Endodermal cell (in vitro differentiated cells): ENCODE results near the gene ZBTB20. TPM values are rescaled to one million over a fixed set of nuclear protein-coding genes. Genes with fewer than 3 reads are reported as not detected.

Experiments used
- DNase-seq: peaks from one replicate; pipeline ENCODE4 v3.0.0-alpha.2; 2017
- H3K27ac ChIP-seq: 2 replicates; pipeline ENCODE4 v1.5.1; 2013; ENCODE audit warnings: mild to moderate bottlenecking, low read depth, low read length, moderate library complexity
- H3K27me3 ChIP-seq: 2 replicates; pipeline ENCODE4 v1.6.1; 2013; ENCODE audit warnings: mild to moderate bottlenecking, low read length, moderate library complexity; ENCODE audit not compliant: insufficient read depth, control insufficient read depth, poor library complexity, severe bottlenecking
- H3K36me3 ChIP-seq: 2 replicates; pipeline ENCODE4 v1.7.0; 2013; ENCODE audit warnings: mild to moderate bottlenecking, low read length, moderate library complexity; ENCODE audit not compliant: control insufficient read depth, insufficient read depth
- H3K4me1 ChIP-seq: one replicate; pipeline ENCODE4 v1.7.0; 2013; ENCODE audit warnings: low read length; ENCODE audit not compliant: control insufficient read depth, insufficient read depth
- H3K4me3 ChIP-seq: 2 replicates; pipeline ENCODE4 v1.5.1; 2013; ENCODE audit warnings: mild to moderate bottlenecking, low read length, moderate library complexity
- H3K9ac ChIP-seq: 2 replicates; pipeline ENCODE4 v1.6.1; 2013; ENCODE audit warnings: mild to moderate bottlenecking, low read length, moderate library complexity; ENCODE audit not compliant: poor library complexity, severe bottlenecking; ENCODE audit errors: extremely low read depth
- H3K9me3 ChIP-seq: 2 replicates; pipeline ENCODE4 v1.6.1; 2013; ENCODE audit warnings: mild to moderate bottlenecking, low read length, moderate library complexity; ENCODE audit not compliant: control insufficient read depth
- H3K27ac Mint-ChIP-seq: 2 replicates; pipeline ENCODE4 v1.8.0; 2020; ENCODE audit warnings: mixed read lengths
- H3K27me3 Mint-ChIP-seq: 2 replicates; pipeline ENCODE4 v1.8.0; 2021; ENCODE audit warnings: mild to moderate bottlenecking, mixed read lengths; ENCODE audit not compliant: insufficient read depth
- H3K36me3 Mint-ChIP-seq: 2 replicates; pipeline ENCODE4 v1.8.0; 2020; ENCODE audit warnings: low read depth, mixed read lengths
- H3K4me1 Mint-ChIP-seq: 2 replicates; pipeline ENCODE4 v1.8.0; 2020; ENCODE audit warnings: mixed read lengths
- H3K4me3 Mint-ChIP-seq: 2 replicates; pipeline ENCODE4 v1.8.0; 2020; ENCODE audit warnings: mild to moderate bottlenecking, moderate library complexity, mixed read lengths
- H3K9me3 Mint-ChIP-seq: 2 replicates; pipeline ENCODE4 v1.8.0; 2020; ENCODE audit warnings: mild to moderate bottlenecking, mixed read lengths
- CTCF ChIP-seq: fragments of 200-600 bp; sonication (generic); conservative IDR thresholded peaks from 2 replicates; pipeline ENCODE4 v1.5.0; 2021; ENCODE audit warnings: antibody characterized with exemption, mild to moderate bottlenecking
- whole genome bisulfite sequencing, 2 experiments: methylation state at CpG; one replicate each; pipeline versions ENCODE4 v1.1.5 to v1.1.7; 2013; ENCODE audit warnings: missing lambda C conversion rate in 2 of 2, mixed read lengths in 1 of 2; ENCODE audit not compliant: insufficient coverage in 1 of 2, insufficient read length in 1 of 2; 5-methylcytosine and 5-hydroxymethylcytosine counted together
- total RNA-seq, 2 donors: library from RNA; stranded (reverse); fragmentation: NEBNext Ultra II Directional in 1 of 2; extraction: Animal tissue kit (Norgen Biotek cat#: 25700) in 1 of 2; gene quantifications; 2 replicates in 1 of 2; 3 replicates in 1 of 2; pipeline ENCODE4 v1.2.1, GENCODE V29; 2021

The ZBTB20 gene
- total RNA-seq, 2 donors from 2014 or later: 1.6 to 2.9 TPM

- no peak overlapping the region for H3K27ac ChIP-seq
- H3K4me1 ChIP-seq: no peaks in the 10 kb centered on the region
- no peaks in the 10 kb centered on the region for H3K36me3 ChIP-seq
- H3K9me3 ChIP-seq: no peaks in the 10 kb centered on the region
- Mint-ChIP-seq H3K9me3 (no peaks in the 10 kb centered on the region), H3K27me3 (no peaks in the 10 kb centered on the region), H3K27ac (no peak overlapping the region), H3K4me1 (no peaks in the 10 kb centered on the region), H3K4me3 (no peak overlapping the region), H3K36me3 (no peaks in the 10 kb centered on the region)
- H3K27me3 ChIP-seq: no peaks in the 10 kb centered on the region
- no peak for TF ChIP-seq CTCF
- 78% methylated on average over 2 of the region's 3 CpGs; no CpG with 5 or more reads in 1 of the 2 experiments for WGBS, 2 experiments
- DNase-seq: no peak
- no peak overlapping the region for H3K4me3 ChIP-seq
- no peak overlapping the region for H3K9ac ChIP-seq
Measured at GRCh38 chr3:114444216-114444615, 702.9 kb downstream of the ZBTB20 start.

GRCh38 chr3:114442246-114442645 lies 704.8 kb downstream of the ZBTB20 start:
- H3K27ac Mint-ChIP-seq: no peak overlapping the region
- H3K36me3 Mint-ChIP-seq: no peaks in the 10 kb centered on the region

GRCh38 chr3:114441386-114441785 lies 705.7 kb downstream of the ZBTB20 start:
- no peak overlapping the region for H3K4me3 Mint-ChIP-seq
- Histone ChIP-seq H3K9ac (no peak overlapping the region), H3K36me3 (no peaks in the 10 kb centered on the region), H3K9me3 (no peaks in the 10 kb centered on the region), H3K4me1 (no peaks in the 10 kb centered on the region), H3K27me3 (no peaks in the 10 kb centered on the region), H3K27ac (no peak overlapping the region), H3K4me3 (no peak overlapping the region)
- 92 to 100% methylated on average over 9 to 10 of the region's 10 CpGs for WGBS, 2 experiments
- H3K9me3 Mint-ChIP-seq: no peaks in the 10 kb centered on the region
- no peaks in the 10 kb centered on the region for H3K27me3 Mint-ChIP-seq
- peaks cover 4% of the 10 kb centered on the region for H3K4me1 Mint-ChIP-seq
- no peak for DNase-seq
- TF ChIP-seq CTCF: no peak
- H3K36me3 Mint-ChIP-seq: no peaks in the 10 kb centered on the region
- no peak overlapping the region for H3K27ac Mint-ChIP-seq

More at GRCh38 chr3:114442246-114442645, 704.8 kb downstream of the ZBTB20 start:
- Histone ChIP-seq H3K36me3 (no peaks in the 10 kb centered on the region), H3K4me1 (no peaks in the 10 kb centered on the region), H3K27ac (no peak overlapping the region), H3K27me3 (no peaks in the 10 kb centered on the region), H3K9ac (no peak overlapping the region), H3K9me3 (no peaks in the 10 kb centered on the region), H3K4me3 (no peak overlapping the region)
- H3K9me3 Mint-ChIP-seq: no peaks in the 10 kb centered on the region
- H3K4me1 Mint-ChIP-seq: peaks cover under 1% of the 10 kb centered on the region
- DNase-seq: no peak
- no peak for TF ChIP-seq CTCF
- H3K27me3 Mint-ChIP-seq: no peaks in the 10 kb centered on the region
- no peak overlapping the region for H3K4me3 Mint-ChIP-seq
